GM23338 (cell line): ENCODE measurements around the gene C17orf114.

Experiments used
- ATAC-seq: fragments of 200-7000 bp; cut with Tn5 transposase; 3 replicates; pipeline ENCODE4 v1.9.1; 2020
- DNase-seq: peaks from one replicate; pipeline ENCODE4 v3.0.0-alpha.2; 2015; ENCODE audit warnings: low spot score
- H2AFZ ChIP-seq: fragments of 200-600 bp; sonication (generic); 2 replicates; pipeline ENCODE4 v1.8.0; 2016; ENCODE audit warnings: antibody characterized with exemption, mild to moderate bottlenecking, moderate library complexity
- H3F3A ChIP-seq: fragments of 200-600 bp; sonication (generic); replicated peaks from 2 replicates; pipeline ENCODE4 v1.8.0; 2017; ENCODE audit warnings: antibody characterized with exemption, mixed run types, low read depth
- H3K27ac ChIP-seq: fragments of 200-600 bp; sonication (generic); 2 replicates; pipeline ENCODE4 v1.6.1; 2016; ENCODE audit warnings: low read depth
- H3K27me3 ChIP-seq: fragments of 200-600 bp; sonication (generic); 2 replicates; pipeline ENCODE4 v1.8.0; 2016; ENCODE audit warnings: mild to moderate bottlenecking, mixed run types, moderate library complexity; ENCODE audit not compliant: insufficient read depth
- H3K36me3 ChIP-seq: fragments of 200-600 bp; sonication (generic); 2 replicates; pipeline ENCODE4 v1.8.0; 2016; ENCODE audit warnings: mild to moderate bottlenecking; ENCODE audit not compliant: insufficient read depth
- H3K4me1 ChIP-seq: fragments of 200-600 bp; sonication (generic); 2 replicates; pipeline ENCODE4 v1.8.0; 2016; ENCODE audit warnings: mild to moderate bottlenecking, moderate library complexity; ENCODE audit not compliant: insufficient read depth
- H3K4me2 ChIP-seq: fragments of 200-600 bp; sonication (generic); 2 replicates; pipeline ENCODE4 v1.7.1; 2017; ENCODE audit warnings: mixed run types
- H3K4me3 ChIP-seq: fragments of 200-600 bp; sonication (generic); 2 replicates; pipeline ENCODE4 v1.6.1; 2016; ENCODE audit warnings: mixed run types
- H3K79me2 ChIP-seq: fragments of 200-600 bp; sonication (generic); replicated peaks from 2 replicates; pipeline ENCODE4 v1.8.0; 2017; ENCODE audit warnings: mild to moderate bottlenecking; ENCODE audit not compliant: insufficient read depth
- H3K9me2 ChIP-seq: fragments of 200-600 bp; sonication (generic); 2 replicates; pipeline ENCODE4 v1.8.0; 2017; ENCODE audit not compliant: insufficient read depth
- H4K20me1 ChIP-seq: fragments of 200-600 bp; sonication (generic); replicated peaks from 2 replicates; pipeline ENCODE4 v1.8.0; 2017; ENCODE audit warnings: mild to moderate bottlenecking; ENCODE audit not compliant: insufficient read depth
- H3K27ac Mint-ChIP-seq: 2 replicates; pipeline ENCODE4 v1.8.0; 2020; ENCODE audit warnings: inconsistent platforms, mild to moderate bottlenecking, moderate library complexity, mixed read lengths
- H3K27me3 Mint-ChIP-seq: 3 replicates; pipeline ENCODE4 v1.8.0; 2022; ENCODE audit warnings: low read depth, mild to moderate bottlenecking, moderate library complexity, mixed read lengths, inconsistent platforms; ENCODE audit not compliant: insufficient read depth, poor library complexity
- H3K36me3 Mint-ChIP-seq: 3 replicates; pipeline ENCODE4 v1.8.0; 2021; ENCODE audit warnings: low read depth, mild to moderate bottlenecking, inconsistent platforms, moderate library complexity, mixed read lengths
- H3K4me1 Mint-ChIP-seq: 3 replicates; pipeline ENCODE4 v1.8.0; 2020; ENCODE audit warnings: mild to moderate bottlenecking, inconsistent platforms, mixed read lengths
- H3K4me3 Mint-ChIP-seq: 3 replicates; pipeline ENCODE4 v1.8.0; 2021; ENCODE audit warnings: moderate library complexity, mild to moderate bottlenecking, inconsistent platforms, mixed read lengths
- H3K9me3 Mint-ChIP-seq: 3 replicates; pipeline ENCODE4 v1.8.0; 2020; ENCODE audit warnings: moderate library complexity, mild to moderate bottlenecking, inconsistent platforms, mixed read lengths
- CREB1 ChIP-seq: fragments of 250-450 bp; sonication (Bioruptor Pico); IDR thresholded peaks from 2 replicates; pipeline ENCODE4 v1.5.0; 2020; ENCODE audit warnings: low read depth, mild to moderate bottlenecking, moderate library complexity
- ETS1 ChIP-seq: IDR thresholded peaks from 2 replicates; pipeline ENCODE4 v1.6.1; 2016; ENCODE audit warnings: antibody characterized with exemption
- EZH2 ChIP-seq: fragments of 200-600 bp; sonication (generic); IDR thresholded peaks from one replicate; pipeline ENCODE4 v1.8.0; 2017; ENCODE audit warnings: antibody characterized with exemption, mild to moderate bottlenecking, low read depth; ENCODE audit not compliant: unreplicated experiment
- EZH2phosphoT487 ChIP-seq: fragments of 200-600 bp; sonication (generic); IDR thresholded peaks from one replicate; pipeline ENCODE4 v1.8.1; 2018; ENCODE audit warnings: antibody characterized with exemption; ENCODE audit not compliant: unreplicated experiment
- JUNB ChIP-seq: IDR thresholded peaks from one replicate; pipeline ENCODE4 v1.6.1; 2016; ENCODE audit warnings: antibody characterized with exemption; ENCODE audit not compliant: unreplicated experiment
- NANOG ChIP-seq: IDR thresholded peaks from 2 replicates; pipeline ENCODE4 v1.6.1; 2016; ENCODE audit warnings: antibody characterized with exemption, borderline replicate concordance
- POLR2AphosphoS5 ChIP-seq: IDR thresholded peaks from 2 replicates; pipeline ENCODE4 v1.6.1; 2016; ENCODE audit warnings: antibody characterized with exemption, low read depth
- STAT1 ChIP-seq: IDR thresholded peaks from one replicate; pipeline ENCODE4 v1.6.1; 2016; ENCODE audit warnings: antibody characterized with exemption; ENCODE audit not compliant: unreplicated experiment
- ZNF114 ChIP-seq: fragments of 250-450 bp; sonication (Bioruptor Pico); IDR thresholded peaks from 2 replicates; pipeline ENCODE4 v1.5.0; 2020; ENCODE audit warnings: mild to moderate bottlenecking, moderate library complexity
- ZNF331 ChIP-seq: fragments of 250-450 bp; sonication (Bioruptor Pico); IDR thresholded peaks from 2 replicates; pipeline ENCODE4 v1.5.0; 2020; ENCODE audit warnings: low read depth, mild to moderate bottlenecking, moderate library complexity
- TF ChIP-seq, protein P1 (sequence below): IDR thresholded peaks from one replicate; pipeline ENCODE4 v1.6.1; 2018; ENCODE audit warnings: antibody characterized with exemption; ENCODE audit not compliant: unreplicated experiment
- TF ChIP-seq, protein P2 (sequence below): fragments of 250-450 bp; sonication (Bioruptor Pico); IDR thresholded peaks from 2 replicates; pipeline ENCODE4 v1.5.0; 2020; ENCODE audit warnings: mild to moderate bottlenecking, moderate library complexity
- TF ChIP-seq, protein P3 (sequence below), 2 experiments: fragments of 200-600 bp in 1 of 2; sonication (generic) in 1 of 2; conservative IDR thresholded peaks; 2 replicates each; pipeline versions ENCODE4 v1.5.1 to v1.6.1; 2016 to 2017; ENCODE audit warnings: antibody characterized with exemption in 2 of 2, low read depth in 2 of 2, mild to moderate bottlenecking in 2 of 2, moderate library complexity in 1 of 2

The C17orf114 gene

GRCh38 chr17:4789701-4789950, 12.5 kb downstream of the C17orf114 start:
- peaks cover 40% of the 10 kb centered on the region for H3K27me3 Mint-ChIP-seq
- Histone ChIP-seq H3K36me3 (no peaks in the 10 kb centered on the region), H3K4me3 (peak overlapping the region; percentile 87), H3K9me2 (no peaks in the 10 kb centered on the region), H3K4me1 (peaks cover 30% of the 10 kb centered on the region), H3F3A (peaks cover 19% of the 10 kb centered on the region; the same call in 1 of the 2 replicates), H3K27ac (no peak overlapping the region), H3K4me2 (peak overlapping the region; percentile 99), H3K79me2 (no peaks in the 10 kb centered on the region), H2AFZ (peak overlapping the region; percentile 88), H4K20me1 (no peaks in the 10 kb centered on the region), H3K27me3 (peaks cover 42% of the 10 kb centered on the region)
- H3K36me3 Mint-ChIP-seq: peaks cover 5% of the 10 kb centered on the region; the same call in 1 of the 3 replicates
- no peak for TF ChIP-seq EZH2phosphoT487
- no peak for TF ChIP-seq CREB1 (CRISPR knock-in tag)
- TF ChIP-seq EZH2: no peak
- TF ChIP-seq ETS1: no peak
- TF ChIP-seq ZNF114 (CRISPR knock-in tag): no peak
- TF ChIP-seq POLR2AphosphoS5: no peak
- TF ChIP-seq ZNF331 (CRISPR knock-in tag): no peak
- TF ChIP-seq STAT1: no peak
- no peak for TF ChIP-seq JUNB
- no peak for TF ChIP-seq NANOG
- TF ChIP-seq, protein P1, sequence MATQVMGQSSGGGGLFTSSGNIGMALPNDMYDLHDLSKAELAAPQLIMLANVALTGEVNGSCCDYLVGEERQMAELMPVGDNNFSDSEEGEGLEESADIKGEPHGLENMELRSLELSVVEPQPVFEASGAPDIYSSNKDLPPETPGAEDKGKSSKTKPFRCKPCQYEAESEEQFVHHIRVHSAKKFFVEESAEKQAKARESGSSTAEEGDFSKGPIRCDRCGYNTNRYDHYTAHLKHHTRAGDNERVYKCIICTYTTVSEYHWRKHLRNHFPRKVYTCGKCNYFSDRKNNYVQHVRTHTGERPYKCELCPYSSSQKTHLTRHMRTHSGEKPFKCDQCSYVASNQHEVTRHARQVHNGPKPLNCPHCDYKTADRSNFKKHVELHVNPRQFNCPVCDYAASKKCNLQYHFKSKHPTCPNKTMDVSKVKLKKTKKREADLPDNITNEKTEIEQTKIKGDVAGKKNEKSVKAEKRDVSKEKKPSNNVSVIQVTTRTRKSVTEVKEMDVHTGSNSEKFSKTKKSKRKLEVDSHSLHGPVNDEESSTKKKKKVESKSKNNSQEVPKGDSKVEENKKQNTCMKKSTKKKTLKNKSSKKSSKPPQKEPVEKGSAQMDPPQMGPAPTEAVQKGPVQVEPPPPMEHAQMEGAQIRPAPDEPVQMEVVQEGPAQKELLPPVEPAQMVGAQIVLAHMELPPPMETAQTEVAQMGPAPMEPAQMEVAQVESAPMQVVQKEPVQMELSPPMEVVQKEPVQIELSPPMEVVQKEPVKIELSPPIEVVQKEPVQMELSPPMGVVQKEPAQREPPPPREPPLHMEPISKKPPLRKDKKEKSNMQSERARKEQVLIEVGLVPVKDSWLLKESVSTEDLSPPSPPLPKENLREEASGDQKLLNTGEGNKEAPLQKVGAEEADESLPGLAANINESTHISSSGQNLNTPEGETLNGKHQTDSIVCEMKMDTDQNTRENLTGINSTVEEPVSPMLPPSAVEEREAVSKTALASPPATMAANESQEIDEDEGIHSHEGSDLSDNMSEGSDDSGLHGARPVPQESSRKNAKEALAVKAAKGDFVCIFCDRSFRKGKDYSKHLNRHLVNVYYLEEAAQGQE: no peak
- TF ChIP-seq, protein P2, sequence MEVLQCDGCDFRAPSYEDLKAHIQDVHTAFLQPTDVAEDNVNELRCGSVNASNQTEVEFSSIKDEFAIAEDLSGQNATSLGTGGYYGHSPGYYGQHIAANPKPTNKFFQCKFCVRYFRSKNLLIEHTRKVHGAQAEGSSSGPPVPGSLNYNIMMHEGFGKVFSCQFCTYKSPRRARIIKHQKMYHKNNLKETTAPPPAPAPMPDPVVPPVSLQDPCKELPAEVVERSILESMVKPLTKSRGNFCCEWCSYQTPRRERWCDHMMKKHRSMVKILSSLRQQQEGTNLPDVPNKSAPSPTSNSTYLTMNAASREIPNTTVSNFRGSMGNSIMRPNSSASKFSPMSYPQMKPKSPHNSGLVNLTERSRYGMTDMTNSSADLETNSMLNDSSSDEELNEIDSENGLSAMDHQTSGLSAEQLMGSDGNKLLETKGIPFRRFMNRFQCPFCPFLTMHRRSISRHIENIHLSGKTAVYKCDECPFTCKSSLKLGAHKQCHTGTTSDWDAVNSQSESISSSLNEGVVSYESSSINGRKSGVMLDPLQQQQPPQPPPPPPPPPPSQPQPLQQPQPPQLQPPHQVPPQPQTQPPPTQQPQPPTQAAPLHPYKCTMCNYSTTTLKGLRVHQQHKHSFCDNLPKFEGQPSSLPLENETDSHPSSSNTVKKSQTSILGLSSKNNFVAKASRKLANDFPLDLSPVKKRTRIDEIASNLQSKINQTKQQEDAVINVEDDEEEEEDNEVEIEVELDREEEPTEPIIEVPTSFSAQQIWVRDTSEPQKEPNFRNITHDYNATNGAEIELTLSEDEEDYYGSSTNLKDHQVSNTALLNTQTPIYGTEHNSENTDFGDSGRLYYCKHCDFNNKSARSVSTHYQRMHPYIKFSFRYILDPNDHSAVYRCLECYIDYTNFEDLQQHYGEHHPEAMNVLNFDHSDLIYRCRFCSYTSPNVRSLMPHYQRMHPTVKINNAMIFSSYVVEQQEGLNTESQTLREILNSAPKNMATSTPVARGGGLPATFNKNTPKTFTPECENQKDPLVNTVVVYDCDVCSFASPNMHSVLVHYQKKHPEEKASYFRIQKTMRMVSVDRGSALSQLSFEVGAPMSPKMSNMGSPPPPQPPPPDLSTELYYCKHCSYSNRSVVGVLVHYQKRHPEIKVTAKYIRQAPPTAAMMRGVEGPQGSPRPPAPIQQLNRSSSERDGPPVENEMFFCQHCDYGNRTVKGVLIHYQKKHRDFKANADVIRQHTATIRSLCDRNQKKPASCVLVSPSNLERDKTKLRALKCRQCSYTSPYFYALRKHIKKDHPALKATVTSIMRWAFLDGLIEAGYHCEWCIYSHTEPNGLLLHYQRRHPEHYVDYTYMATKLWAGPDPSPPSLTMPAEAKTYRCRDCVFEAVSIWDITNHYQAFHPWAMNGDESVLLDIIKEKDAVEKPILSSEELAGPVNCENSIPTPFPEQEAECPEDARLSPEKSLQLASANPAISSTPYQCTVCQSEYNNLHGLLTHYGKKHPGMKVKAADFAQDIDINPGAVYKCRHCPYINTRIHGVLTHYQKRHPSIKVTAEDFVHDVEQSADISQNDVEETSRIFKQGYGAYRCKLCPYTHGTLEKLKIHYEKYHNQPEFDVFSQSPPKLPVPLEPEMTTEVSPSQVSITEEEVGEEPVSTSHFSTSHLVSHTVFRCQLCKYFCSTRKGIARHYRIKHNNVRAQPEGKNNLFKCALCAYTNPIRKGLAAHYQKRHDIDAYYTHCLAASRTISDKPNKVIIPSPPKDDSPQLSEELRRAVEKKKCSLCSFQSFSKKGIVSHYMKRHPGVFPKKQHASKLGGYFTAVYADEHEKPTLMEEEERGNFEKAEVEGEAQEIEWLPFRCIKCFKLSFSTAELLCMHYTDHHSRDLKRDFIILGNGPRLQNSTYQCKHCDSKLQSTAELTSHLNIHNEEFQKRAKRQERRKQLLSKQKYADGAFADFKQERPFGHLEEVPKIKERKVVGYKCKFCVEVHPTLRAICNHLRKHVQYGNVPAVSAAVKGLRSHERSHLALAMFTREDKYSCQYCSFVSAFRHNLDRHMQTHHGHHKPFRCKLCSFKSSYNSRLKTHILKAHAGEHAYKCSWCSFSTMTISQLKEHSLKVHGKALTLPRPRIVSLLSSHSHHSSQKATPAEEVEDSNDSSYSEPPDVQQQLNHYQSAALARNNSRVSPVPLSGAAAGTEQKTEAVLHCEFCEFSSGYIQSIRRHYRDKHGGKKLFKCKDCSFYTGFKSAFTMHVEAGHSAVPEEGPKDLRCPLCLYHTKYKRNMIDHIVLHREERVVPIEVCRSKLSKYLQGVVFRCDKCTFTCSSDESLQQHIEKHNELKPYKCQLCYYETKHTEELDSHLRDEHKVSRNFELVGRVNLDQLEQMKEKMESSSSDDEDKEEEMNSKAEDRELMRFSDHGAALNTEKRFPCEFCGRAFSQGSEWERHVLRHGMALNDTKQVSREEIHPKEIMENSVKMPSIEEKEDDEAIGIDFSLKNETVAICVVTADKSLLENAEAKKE: no peak
- TF ChIP-seq, protein P3, sequence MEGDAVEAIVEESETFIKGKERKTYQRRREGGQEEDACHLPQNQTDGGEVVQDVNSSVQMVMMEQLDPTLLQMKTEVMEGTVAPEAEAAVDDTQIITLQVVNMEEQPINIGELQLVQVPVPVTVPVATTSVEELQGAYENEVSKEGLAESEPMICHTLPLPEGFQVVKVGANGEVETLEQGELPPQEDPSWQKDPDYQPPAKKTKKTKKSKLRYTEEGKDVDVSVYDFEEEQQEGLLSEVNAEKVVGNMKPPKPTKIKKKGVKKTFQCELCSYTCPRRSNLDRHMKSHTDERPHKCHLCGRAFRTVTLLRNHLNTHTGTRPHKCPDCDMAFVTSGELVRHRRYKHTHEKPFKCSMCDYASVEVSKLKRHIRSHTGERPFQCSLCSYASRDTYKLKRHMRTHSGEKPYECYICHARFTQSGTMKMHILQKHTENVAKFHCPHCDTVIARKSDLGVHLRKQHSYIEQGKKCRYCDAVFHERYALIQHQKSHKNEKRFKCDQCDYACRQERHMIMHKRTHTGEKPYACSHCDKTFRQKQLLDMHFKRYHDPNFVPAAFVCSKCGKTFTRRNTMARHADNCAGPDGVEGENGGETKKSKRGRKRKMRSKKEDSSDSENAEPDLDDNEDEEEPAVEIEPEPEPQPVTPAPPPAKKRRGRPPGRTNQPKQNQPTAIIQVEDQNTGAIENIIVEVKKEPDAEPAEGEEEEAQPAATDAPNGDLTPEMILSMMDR (conservative IDR thresholded peaks at IDR 0.05; ENCODE audit: low read depth in 2 of 2): no peak
- H3K4me1 Mint-ChIP-seq: peaks cover 23% of the 10 kb centered on the region
- DNase-seq (peak; percentile 64), ATAC-seq (peak; percentile 42)
- no peak overlapping the region for H3K27ac Mint-ChIP-seq
- peak overlapping the region; percentile 78 for H3K4me3 Mint-ChIP-seq
- no peaks in the 10 kb centered on the region; the same call in 2 of the 3 replicates for H3K9me3 Mint-ChIP-seq
